GM21526 (cell line): ENCODE results near the gene MPZL2.
"Not testable (repeated sequence)": the region's sequence is repeated elsewhere in the genome, so short reads cannot be mapped to it uniquely, and the experiment has no call there.

Experiments
- ATAC-seq: cut with Tn5 transposase; IDR thresholded peaks from one replicate; pipeline ENCODE4 v1.9.1; 2021; ENCODE audit warnings: moderate library complexity; ENCODE audit not compliant: unreplicated experiment, low FRiP score

MPZL2 gene

GRCh38 chr11:118263695-118264568 is at the start of gene MPZL2:
Gene MPZL2, minus strand, starts transcription at chr11:118264297. Its CDS starts 144 bp downstream, at chr11:118264153.
- no peak for ATAC-seq

- no peak for ATAC-seq
These were observed 49.1 kb upstream of the MPZL2 start for GRCh38 chr11:118313242-118313641.

- ATAC-seq: no peak
These were observed 48.2 kb upstream of the MPZL2 start for GRCh38 chr11:118312328-118312727.

GRCh38 chr11:118311518-118311917 is 47.4 kb upstream of the MPZL2 start:
- ATAC-seq: no peak

GRCh38 chr11:118310781-118311485 is 46.8 kb upstream of the MPZL2 start:
- no peak for ATAC-seq

GRCh38 chr11:118310271-118310670 is 46.2 kb upstream of the MPZL2 start:
- no peak for ATAC-seq

GRCh38 chr11:118308995-118309528 is 45.0 kb upstream of the MPZL2 start:
- not testable (repeated sequence) for ATAC-seq

- ATAC-seq: no peak
These were observed 42.5 kb upstream of the MPZL2 start for GRCh38 chr11:118306556-118306955.

GRCh38 chr11:118305726-118306125 is 41.6 kb upstream of the MPZL2 start:
- no peak for ATAC-seq

GRCh38 chr11:118304568-118305248 is 40.6 kb upstream of the MPZL2 start, which contains the start of gene CD3E:
Gene CD3E, plus strand, starts transcription at chr11:118304730. Its CDS starts 223 bp downstream, at chr11:118304953.
- no peak for ATAC-seq

GRCh38 chr11:118304227-118304567 is 40.1 kb upstream of the MPZL2 start:
- no peak for ATAC-seq

- ATAC-seq: no peak
These were observed 37.6 kb upstream of the MPZL2 start for GRCh38 chr11:118301600-118302195.

- ATAC-seq: no peak
These were observed 31.8 kb upstream of the MPZL2 start for GRCh38 chr11:118295815-118296454.

GRCh38 chr11:118295199-118295598 is 31.1 kb upstream of the MPZL2 start:
- no peak for ATAC-seq

GRCh38 chr11:118294053-118294452 is 30.0 kb upstream of the MPZL2 start:
- no peak for ATAC-seq

- no peak for ATAC-seq
These were observed 27.5 kb upstream of the MPZL2 start for GRCh38 chr11:118291477-118292135.

GRCh38 chr11:118290923-118291322 is 26.8 kb upstream of the MPZL2 start:
- no peak for ATAC-seq

GRCh38 chr11:118289401-118289800 is 25.3 kb upstream of the MPZL2 start:
- no peak for ATAC-seq

GRCh38 chr11:118287006-118287405 is 22.9 kb upstream of the MPZL2 start:
- ATAC-seq: no peak
